Activated CD4-positive, alpha-beta T cell treated with anti-CD3 and anti-CD28 coated beads for 4 hours (primary cell): ENCODE measurements around the gene LRRC3.

Source experiments
- DNase-seq, 2 donors: peaks; one replicate each; pipeline ENCODE4 v3.0.0-alpha.2; 2020

LRRC3 gene

DNA sequence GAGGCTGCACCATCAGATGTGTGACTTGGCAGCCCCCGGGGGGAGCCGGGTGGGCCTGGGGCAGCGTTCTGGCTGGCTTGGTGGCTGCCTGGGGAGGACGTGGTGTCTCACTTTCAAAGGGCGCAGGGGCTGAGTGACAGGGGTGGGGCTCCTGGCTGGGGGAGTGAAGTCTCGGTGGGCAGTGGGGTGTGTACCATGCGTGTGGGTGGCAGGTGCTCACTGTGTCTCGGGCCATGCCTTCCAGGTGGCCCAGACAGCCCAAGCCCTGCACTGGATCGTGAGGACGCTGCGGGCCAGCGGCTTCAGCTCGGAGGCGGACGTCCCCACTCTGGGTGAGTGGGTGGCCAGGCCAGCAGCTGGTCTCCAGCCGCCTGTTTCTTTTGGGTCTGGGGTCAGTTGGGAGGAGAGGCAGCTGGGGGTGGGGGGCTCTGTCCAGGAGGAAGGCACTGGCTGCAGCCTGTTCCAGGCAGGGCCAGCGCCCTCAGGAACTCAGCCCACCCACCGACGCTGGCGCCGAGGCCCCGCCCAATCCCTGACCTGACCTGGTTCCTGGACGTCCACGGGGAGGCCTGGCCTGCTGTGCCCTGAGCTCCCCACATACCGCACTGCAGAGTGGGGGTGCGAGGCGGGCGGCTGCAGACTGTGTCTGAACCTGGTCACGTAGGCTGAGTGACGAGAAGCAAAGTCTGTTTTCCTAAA lies 30.6 kb upstream of the LRRC3 start:
- DNase-seq: no peak

DNA sequence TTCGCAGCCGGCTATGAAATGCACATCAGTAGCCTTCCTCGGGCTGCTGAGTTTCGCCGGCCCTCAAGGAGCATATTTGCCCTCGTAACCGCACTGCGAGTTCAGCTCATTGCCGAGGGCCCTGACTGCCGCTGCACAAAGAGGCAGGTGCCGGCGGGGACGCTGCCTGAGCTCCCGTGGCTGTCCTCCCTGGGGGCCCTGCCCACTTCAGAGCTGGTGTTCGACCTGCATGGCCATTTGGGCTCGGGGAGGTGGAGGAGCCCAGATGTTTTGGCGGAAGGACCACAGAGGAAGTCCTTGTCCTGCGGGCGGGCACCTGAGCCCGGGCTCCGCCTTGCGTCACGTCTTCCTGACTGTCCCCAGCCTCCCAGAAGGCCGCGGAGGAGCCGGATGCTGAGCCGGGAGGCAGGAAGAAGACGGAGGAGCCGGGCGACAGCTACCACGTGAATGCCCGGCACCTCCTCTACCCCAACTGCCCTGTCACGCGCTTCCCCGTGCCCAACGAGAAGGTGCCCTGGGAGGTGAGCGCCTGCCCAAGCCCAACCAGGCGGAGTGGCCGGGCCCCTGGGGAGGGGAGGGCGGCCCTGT lies 29.9 kb upstream of the LRRC3 start:
- no peak for DNase-seq

DNA sequence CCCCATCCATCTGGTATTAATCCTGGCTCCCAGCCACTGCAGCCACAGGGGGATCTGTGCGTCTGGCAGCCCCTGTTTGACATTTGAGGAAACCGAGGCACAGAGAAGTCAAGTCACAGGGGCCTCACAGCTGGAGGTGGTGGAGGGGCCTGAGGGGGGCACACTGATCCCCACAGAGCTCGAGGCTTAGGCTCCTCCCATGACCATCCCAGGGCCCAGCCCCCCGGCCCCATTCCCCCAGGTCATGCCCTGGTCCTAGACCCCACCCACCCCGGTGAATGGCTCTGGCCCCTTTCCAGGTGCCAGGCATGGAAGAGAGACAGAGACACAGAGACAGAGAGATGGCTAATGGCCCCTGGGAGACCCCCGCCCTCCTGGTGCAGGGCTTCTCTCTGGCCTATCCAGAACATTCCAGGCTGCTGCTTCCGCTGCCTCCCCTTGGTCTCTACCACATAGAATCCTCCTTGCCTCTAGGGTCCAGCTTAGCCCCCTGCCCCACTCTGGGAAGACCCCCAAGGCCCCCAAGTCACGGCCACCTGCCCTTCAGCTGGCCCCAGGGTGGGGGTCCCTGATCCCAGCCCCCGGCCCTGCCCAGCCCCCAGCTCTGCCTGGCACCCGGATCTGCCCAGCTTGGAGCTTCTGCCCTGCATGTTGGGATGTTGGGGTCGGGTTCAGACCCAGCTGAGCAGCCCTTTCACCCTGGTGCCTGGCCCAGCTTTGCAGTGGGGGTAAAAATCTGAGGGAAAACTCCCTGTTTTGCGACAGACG lies 29.2 kb upstream of the LRRC3 start:
- DNase-seq: no peak

DNA sequence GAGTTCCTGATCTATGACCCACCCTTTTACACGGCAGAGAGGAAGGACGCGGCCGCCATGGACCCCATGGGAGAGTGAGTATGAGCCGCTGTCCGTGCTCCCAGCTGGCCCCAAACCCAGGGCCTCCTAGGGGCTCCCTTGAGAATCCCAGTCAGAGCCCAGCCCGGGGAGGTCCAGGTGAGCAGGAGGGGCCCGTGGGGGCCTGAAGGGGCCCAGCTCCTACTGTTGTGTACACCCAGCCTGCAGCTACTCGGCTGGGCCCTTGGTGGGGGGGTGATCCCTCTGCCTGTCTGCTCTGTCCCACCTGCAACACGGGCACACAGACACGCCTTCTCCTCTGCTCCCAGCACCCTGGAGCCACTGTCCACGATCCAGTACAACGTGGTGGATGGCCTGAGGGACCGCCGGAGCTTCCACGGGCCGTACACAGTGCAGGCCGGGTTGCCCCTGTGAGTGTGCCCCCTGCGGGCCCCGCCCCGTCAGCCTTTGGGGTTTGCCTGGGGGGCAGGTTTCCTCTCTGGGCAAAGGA lies 28.6 kb upstream of the LRRC3 start:
- no peak for DNase-seq

DNA sequence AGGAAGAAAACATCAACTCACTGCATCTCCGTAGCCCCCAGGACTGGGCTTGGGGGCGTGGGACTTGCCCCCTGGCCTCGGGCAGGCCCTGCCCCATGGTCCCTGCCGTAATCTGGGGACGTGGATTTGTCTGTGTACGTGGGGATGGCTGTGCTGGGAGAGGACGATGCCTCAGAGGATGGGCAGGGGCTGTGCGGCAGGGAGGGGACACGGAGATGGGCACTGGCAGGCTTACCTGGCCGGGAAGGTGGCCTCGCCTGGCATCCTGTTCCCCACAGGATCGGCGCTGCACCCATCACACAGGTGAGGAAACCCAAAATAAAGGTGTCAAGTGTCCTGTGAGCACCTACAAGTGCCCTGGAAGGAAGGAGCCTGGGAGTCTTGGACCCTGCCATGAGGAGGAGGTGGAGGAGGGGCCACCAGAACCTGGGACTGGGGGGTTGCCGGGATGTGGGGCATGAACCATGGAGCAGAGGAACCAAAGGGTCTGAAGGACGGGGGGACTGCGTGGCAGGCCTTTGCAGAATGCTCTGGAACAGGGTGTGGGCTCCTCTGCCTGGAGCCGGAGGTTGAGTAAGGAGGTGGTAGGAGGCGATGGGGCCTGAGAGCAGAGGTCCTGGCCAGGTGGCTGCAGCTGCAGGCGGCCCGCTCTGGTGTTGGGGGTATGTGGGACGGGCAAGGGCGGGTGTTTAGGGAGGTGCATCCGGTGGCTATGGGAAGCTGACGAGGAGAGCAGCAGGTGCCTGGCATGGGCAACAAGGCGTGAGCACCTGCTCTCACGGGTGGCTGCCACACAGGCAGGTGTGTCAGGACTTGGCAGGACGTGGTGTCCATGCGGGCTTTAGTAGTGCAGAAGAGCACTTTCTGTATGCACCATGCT lies 27.8 kb upstream of the LRRC3 start:
- DNase-seq: no peak

DNA sequence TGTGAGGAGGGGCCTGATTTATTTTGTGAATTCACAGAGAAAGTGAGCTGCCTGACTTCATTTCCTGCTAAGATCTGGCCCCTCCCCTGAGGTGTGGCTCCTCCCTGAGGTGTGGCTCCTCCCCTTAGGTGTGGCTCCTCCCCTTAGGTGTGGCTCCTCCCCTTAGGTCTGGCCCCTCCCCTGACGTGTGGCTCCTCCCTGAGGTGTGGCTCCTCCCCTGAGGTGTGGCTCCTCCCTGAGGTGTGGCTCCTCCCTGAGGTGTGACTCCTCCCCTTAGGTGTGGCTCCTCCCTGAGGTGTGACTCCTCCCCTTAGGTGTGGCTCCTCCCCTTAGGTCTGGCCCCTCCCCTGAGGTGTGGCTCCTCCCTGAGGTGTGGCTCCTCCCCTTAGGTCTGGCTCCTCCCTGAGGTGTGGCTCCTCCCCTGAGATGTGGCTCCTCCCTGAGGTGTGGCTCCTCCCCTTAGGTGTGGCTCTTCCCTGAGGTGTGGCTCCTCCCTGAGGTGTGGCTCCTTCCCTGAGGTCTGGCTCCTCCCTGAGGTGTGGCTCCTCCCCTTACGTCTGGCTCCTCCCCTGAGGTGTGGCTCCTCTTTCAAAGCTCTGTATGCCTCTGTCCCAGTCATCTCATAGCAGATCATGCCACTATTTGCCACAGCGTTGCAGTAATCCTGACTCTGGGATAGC lies 26.9 kb upstream of the LRRC3 start:
- DNase-seq: peak; percentile 17 to 22

DNA sequence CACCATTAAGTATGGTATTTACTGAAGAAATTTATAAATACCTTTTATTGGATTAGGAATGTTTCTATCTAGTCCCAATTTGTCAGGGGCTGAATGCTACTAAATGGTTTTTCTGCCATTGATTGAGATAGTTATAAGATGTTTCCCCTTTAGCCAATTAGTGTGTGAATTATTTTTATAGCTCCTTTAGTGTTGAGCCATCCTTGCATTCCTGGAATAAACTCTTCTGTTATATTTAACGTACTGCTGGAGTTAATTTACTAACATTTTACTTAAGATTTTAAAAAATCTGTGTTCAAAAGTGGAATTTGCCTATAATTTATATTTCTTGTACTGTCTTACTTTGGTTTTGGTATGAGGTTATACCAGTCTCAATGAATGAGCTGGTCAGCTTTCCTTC lies 25.4 kb upstream of the LRRC3 start:
- DNase-seq: no peak

DNA sequence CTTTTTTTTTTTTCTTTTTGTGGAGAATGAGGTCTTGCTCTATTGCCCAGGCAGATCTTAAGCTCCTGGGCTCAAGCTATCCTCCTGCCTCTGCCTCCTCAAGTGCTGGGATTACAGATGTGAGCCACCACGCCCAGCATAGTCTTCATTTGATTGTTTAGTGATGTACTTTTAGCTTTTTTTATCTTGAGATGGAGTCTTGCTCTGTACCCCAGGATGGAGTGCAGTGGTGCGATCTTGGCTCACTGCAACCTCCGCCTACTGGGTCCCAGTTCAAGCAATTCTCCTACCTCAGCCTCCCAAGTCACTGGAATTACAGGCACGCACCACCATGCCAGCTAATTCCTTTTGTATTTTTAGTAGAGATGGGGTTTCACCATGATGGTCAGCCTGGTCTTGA lies 24.0 kb upstream of the LRRC3 start:
- no peak for DNase-seq

DNA sequence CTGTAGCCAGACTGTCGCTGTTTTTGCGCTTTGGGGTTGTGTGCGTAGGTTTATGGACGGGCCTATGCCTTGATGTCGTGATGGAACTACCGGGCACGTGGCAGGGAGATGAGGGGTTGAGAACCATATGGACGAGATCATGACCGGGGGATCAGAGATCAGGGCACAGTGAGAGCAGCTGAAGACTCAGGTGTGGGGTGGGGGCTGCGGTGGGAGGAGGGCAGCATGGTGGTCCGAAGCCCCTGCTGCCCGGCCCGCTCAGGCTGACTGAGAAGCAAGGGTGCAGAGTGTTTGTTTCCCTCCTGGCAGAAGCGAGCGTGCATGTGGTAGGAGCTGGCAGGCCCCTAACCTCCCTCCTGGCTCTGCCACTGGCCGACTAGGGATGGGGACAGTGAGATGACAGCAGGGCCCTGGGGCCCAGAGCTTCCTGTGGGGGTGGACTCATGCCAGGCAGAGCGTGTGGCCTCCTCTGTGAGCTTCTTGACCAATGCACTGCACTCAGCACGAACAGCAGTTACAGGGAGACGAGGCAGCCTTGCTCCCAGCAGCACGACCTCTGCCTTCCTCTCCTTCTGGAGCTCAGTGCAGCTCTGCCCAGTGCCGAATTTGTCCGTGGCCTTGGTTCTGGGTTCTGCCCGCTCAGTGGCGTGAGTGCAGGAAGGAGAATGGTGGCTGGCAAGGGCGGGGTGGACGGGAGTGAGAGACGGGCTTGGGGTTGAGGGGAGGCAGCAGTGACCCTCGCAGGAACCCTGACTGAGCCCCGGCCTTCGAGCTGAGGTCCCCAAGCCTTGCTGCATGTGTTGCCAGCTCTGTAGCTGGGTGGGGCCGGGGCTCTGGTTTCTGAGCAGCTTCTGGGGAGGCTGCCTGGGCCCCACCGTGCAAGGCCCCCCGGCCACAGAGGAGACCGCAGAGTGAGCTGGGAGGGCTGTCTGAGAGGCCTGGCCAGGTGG lies 22.2 kb upstream of the LRRC3 start:
- no peak for DNase-seq

DNA sequence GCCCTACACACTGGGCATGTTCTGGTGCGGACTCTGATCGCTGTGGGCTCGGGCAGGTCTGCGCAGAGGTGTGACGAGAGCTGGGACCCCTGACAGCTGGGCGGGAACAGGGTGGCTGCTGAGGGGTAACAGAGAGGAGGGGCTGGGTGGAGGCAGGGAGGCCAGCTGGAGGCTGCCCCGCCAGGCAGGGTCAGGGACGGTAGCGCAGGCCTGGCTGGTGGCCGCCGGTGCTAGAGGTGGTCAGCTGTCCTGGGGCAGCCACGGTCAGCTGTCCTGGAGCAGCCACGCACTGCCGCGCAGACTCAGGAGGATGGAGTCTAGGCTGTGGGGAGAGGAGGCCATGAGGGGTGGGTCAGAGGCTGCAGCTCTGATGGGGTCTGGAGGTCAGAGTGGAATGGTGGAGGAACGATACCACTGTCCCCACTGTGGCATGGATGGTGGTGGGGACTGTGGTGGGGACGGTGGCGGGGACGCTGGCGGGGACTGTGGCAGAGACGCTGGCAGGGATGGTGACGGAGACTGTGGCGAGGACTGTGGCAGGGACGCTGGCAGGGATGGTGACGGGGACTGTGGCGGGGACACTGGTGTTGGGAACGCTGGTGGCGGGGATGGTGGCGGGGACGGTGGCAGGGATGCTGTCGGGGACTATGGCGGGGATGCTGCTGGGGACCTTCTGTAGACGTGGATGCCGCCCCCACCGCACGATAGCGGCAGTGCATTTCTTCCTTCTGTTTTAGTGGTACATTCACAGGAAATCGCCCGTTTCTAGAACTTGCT lies 21.3 kb upstream of the LRRC3 start:
- no peak for DNase-seq

DNA sequence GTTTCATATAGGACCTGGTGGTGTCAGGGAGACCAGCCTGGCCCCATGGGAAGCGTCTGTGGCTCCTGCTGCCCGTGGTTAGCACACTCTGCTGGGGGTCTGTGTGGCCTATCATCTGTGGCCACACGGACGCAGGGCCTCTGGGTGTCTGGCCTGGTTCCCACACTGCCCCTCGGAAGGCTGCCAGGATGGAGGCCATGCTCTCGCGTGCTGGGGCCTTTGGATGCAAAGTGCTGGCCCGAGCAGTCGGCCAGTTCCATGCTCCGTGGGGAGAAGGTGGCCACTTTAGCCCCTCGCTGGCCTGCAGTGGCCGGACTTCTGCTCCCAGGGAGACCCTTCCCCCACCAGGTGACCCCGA lies 20.8 kb upstream of the LRRC3 start:
- no peak for DNase-seq

DNA sequence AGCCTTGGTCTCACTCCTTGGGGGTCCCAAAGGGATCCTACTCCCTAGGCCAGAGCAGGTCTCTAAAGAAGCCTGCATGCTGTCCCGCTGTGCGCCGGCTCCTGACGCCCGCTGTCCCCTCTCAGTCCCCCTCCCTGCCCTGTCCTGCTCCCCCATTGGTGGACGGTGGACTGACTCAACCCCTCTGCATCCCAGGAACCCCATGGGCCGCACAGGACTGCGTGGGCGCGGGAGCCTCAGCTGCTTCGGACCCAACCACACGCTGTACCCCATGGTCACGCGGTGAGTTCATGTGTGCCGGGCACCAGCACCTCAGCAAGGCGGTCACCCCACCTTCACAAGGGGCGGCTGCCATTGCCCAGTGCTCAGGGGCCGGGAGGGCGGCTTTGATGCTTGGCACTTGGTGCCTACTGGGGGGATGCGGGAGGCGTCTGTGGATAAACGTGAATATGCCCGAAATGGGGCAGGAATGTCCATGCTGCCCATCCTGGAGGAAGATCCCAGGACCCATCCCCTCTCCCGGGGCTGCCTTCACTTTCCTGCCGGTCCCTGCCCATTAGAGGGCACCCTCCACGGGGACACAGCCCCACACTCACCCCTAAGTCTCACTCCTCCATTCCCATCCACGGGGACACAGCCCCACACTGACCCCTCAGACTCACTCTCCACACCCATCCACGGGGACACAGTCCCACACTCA lies 20.2 kb upstream of the LRRC3 start:
- DNase-seq: no peak

DNA sequence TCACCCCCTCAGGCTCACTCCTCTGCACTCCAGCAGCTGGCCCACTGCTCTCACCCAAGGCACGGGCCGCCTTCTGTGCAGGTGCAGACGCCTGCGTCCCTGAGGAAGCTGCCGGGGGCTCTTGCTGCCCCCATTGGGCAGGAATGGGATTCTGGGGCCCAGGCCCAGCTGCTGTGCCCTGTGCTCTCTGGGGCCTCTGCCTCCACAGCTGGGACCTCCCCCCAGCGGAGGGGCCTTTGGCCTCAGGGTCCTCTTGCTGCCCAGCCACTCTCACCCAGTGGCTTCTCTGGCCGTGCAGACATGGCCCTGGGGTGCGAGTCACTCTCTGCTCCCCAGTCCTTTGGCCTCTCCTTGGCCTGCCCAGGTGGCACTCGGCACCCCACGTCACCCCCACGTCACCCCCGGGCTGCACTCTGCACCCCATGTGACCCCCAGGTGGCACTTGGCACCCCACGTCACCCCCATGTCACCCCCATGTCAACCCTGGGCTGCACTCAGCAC lies 19.1 kb upstream of the LRRC3 start:
- DNase-seq: no peak

DNA sequence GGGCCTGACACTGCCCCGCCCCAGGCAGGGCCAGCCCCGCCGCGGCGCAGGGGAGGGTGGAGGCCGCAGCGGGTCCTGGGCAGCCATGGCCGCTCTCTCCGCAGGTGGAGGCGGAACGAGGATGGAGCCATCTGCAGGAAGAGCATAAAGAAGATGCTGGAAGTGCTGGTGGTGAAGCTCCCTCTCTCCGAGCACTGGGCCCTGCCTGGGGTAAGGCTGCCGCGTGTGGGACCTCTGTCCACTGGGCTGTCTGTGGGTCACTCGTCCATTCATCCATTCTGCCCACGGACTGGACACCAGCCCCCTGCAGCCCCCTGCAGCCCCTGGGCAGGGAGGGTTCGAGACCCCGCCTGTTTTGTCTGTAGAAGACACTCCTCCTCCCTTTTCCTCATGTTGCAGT lies 18.4 kb upstream of the LRRC3 start:
- DNase-seq: no peak

DNA sequence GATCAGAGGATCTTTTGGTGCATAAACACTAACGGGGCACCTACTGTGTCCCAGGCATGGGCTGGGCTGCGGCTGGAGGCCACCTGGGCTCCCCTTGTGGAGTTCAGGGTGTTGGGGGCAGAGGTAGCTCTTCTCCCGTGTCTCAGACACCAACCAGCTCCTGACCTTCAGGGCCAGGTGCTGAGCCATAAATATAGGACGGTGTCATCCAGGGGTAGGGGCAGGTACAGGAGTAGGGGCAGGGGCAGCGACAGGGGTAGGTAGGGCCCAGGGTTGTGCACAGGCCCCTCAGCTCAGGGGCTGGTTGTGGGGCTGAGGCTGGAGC lies 18.0 kb upstream of the LRRC3 start:
- no peak for DNase-seq

DNA sequence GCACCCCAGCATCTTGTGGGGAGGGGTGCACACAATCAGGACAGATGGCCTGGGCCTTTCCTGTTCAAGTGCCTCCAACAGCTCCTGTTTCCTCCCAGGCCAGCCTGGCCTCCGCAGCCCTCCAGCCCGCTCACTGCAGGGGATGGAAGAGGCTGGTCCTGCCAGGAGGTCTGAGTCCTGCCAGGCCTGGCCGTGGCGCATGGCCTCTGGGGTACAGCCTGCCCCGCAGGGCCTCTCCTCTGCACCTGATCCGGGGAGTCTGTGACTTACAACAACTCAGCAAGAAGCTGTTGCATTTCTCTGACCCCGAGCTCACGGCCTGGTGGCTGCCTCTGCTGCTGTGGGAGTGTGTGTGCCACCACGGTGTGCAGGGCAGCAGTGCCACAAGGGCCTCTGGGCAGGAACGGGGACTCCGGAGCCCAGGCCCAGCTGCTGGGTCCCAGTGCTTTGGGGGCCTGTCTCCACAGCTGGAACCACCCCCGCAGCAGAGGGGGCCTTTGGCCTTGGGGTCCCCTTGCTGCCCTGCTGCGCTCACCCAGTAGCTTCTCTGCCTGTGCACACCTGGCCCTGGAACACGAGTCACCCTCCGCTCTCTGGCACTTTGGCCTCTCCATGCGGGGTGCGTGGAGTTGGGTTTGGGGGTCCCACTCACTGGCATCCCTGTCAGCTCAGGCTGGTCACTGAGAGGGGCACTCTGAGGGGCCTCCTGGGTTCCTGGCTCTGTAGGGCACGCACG lies 17.4 kb upstream of the LRRC3 start:
- no peak for DNase-seq

DNA sequence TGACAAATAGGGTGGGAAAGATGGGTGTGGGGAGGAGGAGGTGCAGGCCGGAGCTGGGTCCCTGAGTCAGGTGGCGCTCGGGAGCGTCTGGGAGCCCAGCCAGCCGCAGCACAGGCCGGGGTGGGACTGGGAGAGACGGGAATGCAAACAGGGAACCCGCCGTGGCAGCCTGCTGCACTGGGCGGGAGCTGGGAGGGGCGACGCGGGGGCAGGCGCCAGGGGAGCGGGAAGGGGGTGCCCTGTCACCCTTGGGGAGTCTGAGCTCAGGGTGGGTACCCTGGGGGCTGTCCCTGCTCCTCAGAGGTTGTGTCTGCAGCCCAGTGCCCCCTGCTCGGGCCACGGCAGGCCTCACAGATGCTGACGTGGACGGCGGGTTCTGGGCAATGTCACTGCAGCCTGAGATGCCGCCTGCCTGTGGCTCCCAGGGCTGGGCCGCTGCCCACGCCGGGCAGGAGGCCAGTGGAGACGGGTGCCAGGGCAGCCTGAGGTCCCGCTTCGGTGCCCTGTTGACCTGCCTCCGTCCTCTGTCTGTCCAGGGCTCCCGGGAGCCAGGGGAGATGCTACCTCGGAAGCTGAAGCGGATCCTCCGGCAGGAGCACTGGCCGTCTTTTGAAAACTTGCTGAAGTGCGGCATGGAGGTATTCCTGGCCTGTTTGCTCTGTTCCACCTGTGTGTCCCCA lies 16.6 kb upstream of the LRRC3 start:
- DNase-seq: no peak

DNA sequence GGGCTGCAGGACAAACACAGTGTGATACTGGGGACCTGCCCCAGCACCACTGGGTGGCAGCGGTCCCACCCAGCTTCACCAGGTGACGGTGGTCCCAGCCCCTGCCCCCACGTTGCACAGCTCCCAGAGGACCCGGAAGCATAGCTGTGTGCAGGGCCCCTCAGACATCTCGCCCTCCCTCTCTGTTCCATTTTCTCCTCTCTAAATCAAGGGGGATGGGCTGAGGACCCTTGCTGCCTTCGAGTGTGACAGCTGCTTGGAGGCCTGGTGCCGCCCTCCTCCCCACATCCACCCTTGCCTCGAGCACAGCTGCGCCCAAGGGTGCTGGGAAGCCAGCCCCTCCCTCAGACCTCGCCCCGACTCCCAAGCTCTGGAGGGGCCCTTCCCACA lies 16.1 kb upstream of the LRRC3 start:
- no peak for DNase-seq
